Osteocyte (in vitro differentiated cells): Measurements from ENCODE around the gene ACOT7. TPM values are rescaled to one million over a fixed set of nuclear protein-coding genes. Genes with fewer than 3 reads are reported as not detected.

Experiments used
- DNase-seq: peaks from one replicate; pipeline ENCODE4 v3.0.0; 2021; ENCODE audit warnings: mixed read lengths; ENCODE audit not compliant: unreplicated experiment; ENCODE audit errors: extremely low spot score
- H3K27ac Mint-ChIP-seq: one replicate; pipeline ENCODE4 v1.8.0; 2021; ENCODE audit warnings: mild to moderate bottlenecking, mixed read lengths; ENCODE audit not compliant: unreplicated experiment
- H3K27me3 Mint-ChIP-seq: one replicate; pipeline ENCODE4 v1.8.0; 2021; ENCODE audit warnings: mixed read lengths; ENCODE audit not compliant: unreplicated experiment
- H3K36me3 Mint-ChIP-seq: one replicate; pipeline ENCODE4 v1.8.0; 2021; ENCODE audit warnings: mixed read lengths; ENCODE audit not compliant: unreplicated experiment
- H3K4me1 Mint-ChIP-seq: one replicate; pipeline ENCODE4 v1.8.0; 2021; ENCODE audit warnings: mixed read lengths; ENCODE audit not compliant: unreplicated experiment
- H3K4me3 Mint-ChIP-seq: one replicate; pipeline ENCODE4 v1.8.0; 2021; ENCODE audit warnings: mild to moderate bottlenecking, moderate library complexity, mixed read lengths; ENCODE audit not compliant: unreplicated experiment
- H3K9me3 Mint-ChIP-seq: one replicate; pipeline ENCODE4 v1.8.0; 2021; ENCODE audit warnings: mixed read lengths; ENCODE audit not compliant: unreplicated experiment
- total RNA-seq: library from RNA; stranded (reverse); gene quantifications from 2 replicates; pipeline ENCODE4 v1.2.1, GENCODE V29; 2021
- TF ChIP-seq, protein P1 (sequence below): fragments of 200-600 bp; sonication (generic); IDR thresholded peaks from 2 replicates; pipeline ENCODE4 v1.5.0; 2021; ENCODE audit warnings: antibody characterized with exemption, mild to moderate bottlenecking, moderate library complexity

Gene ACOT7
- total RNA-seq, 1 donor from 2014 or later: 21.8 TPM

DNA sequence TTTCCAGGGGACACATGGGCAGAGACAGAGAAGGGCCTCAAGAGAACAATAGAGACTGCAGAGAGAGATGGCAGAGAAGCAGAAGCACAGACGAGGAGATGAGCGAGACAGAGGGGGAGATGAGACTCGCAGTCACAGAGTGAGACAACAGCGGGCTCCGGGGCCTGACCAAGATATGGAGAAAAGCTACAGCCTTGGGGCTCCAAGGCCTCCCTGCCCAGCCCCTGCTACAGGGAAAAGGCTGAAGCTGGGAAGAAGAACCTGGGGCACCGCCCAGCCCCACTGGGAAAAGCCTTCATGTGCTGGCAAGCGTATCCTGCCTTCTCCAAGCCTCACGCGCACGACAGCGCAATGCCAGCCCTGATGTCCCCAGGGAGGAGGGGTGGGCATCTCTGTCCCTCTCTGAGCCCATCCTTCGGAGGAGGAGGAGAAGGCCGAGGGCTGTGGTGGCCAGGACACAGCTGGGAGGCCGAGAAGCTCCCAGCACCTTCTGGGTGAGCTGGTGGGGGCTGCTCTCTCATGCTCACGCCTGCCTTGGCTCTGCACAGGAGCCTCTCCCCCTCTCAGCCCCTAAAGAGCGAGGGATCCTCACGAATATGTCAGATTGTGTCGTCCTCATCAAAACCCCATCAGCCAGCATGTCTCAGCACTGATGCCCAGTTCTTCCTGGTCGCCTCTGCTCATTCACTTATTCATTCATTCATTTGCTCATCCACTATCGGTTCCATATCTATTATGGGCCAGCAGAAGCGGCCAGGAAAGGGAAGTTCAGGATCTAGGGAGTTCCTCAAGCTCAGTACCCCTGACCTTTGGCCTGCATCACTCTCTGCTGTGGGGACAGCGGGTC, 56.6 kb downstream of the ACOT7 start:
- Mint-ChIP-seq H3K4me1 (peaks cover 3% of the 10 kb centered on the region), H3K4me3 (no peak overlapping the region), H3K9me3 (no peaks in the 10 kb centered on the region), H3K36me3 (no peaks in the 10 kb centered on the region), H3K27me3 (no peaks in the 10 kb centered on the region), H3K27ac (no peak overlapping the region)
- TF ChIP-seq, protein P1, sequence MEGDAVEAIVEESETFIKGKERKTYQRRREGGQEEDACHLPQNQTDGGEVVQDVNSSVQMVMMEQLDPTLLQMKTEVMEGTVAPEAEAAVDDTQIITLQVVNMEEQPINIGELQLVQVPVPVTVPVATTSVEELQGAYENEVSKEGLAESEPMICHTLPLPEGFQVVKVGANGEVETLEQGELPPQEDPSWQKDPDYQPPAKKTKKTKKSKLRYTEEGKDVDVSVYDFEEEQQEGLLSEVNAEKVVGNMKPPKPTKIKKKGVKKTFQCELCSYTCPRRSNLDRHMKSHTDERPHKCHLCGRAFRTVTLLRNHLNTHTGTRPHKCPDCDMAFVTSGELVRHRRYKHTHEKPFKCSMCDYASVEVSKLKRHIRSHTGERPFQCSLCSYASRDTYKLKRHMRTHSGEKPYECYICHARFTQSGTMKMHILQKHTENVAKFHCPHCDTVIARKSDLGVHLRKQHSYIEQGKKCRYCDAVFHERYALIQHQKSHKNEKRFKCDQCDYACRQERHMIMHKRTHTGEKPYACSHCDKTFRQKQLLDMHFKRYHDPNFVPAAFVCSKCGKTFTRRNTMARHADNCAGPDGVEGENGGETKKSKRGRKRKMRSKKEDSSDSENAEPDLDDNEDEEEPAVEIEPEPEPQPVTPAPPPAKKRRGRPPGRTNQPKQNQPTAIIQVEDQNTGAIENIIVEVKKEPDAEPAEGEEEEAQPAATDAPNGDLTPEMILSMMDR: no peak
- DNase-seq: no peak

DNA sequence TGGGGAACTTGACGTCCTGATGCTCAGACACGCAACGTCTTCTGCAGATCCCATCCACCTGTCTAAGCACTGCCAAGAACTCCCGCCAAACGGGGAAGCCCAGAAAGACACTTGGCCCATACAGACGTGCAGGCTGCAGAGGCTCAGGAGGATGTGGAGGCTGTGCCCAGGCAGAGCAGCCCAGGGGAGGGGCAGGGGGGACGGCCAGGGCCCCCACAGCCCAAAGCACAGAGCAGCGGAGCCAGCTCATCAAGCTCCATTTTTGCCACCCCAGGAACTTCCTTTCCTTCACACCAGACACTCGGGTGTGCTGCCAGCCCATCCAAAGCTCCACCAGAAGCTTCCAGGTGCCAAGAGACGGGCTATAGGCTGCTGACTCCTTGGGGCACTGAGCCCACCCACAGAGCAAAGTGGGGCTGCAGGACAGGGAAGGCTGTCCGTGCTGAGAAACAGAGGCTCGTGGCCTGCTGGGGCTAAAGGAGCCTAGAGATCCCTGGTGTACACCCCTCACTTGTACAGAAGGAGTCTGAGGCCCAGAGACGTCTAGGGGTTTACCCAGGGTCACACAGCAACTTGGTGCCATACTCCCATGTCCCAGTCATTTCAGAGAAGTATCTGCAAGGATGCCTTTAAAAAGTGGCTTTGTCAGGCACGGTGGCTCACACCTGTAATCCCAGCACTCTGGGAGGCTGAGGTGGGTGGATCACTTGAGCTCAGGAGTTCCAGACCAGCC, 59.1 kb downstream of the ACOT7 start:
- H3K27me3 Mint-ChIP-seq: no peaks in the 10 kb centered on the region
- DNase-seq: no peak
- H3K27ac Mint-ChIP-seq: no peak overlapping the region
- no peaks in the 10 kb centered on the region for H3K4me1 Mint-ChIP-seq
- no peaks in the 10 kb centered on the region for H3K36me3 Mint-ChIP-seq
- TF ChIP-seq, protein P1: no peak
- H3K4me3 Mint-ChIP-seq: no peak overlapping the region
- no peaks in the 10 kb centered on the region for H3K9me3 Mint-ChIP-seq

DNA sequence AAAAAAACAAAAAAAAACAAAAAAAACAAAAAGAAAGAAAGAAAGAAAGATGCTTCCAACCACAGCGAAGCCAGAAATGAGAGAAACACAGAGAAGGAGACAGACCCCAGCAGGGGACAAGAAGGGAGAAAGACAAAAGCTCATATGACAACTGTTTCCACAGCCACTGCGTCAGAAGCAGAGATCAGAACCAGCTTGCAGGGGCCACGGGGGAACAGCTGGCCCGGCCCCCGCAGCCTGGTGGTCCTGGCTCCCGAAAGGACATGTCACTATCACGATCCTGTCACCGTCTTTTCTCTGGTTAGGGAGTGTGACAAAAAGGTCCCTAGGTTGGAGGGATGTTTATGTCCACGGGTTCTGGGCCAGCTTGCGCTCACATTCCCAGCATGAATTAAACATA, 60.7 kb downstream of the ACOT7 start:
- TF ChIP-seq, protein P1: no peak
- Mint-ChIP-seq H3K27ac (no peak overlapping the region), H3K4me1 (no peaks in the 10 kb centered on the region), H3K9me3 (no peaks in the 10 kb centered on the region), H3K4me3 (no peak overlapping the region), H3K36me3 (no peaks in the 10 kb centered on the region), H3K27me3 (no peaks in the 10 kb centered on the region)
- DNase-seq: no peak

DNA sequence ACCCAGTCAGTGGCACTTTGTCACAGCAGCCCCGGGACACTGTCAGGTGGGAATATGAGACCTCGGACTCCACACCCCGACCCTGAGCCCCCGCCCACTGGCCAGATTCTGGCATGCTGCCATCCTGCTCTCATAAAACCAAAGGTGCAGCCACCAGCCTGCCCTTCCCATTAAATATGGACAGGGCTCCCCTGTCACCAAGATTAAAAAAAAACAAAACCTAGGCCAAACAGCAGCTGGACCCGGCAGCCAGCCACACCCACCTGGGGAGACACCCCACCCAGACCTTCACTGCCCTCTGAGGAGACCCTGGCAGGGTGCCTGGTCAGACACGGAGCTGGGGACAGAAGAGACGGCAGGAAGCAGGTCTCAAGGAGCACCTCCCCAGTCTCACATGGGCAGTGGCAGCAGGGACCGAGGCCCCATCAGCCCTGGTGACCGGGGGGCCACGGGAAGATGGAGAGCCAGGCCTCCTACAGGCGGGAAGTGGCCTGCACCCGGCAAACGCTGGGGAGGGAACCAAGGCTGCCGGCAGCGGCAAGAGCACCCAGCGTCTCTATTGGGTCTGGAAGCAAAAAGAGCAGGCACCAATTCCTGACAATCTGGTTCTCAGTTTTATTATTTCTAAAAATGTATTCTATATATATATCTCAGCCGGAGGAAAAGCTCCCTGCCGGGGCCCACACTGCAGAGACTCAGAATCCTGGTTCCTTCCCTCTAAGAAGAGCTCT, 61.9 kb downstream of the ACOT7 start:
- no peaks in the 10 kb centered on the region for H3K4me1 Mint-ChIP-seq
- no peak overlapping the region for H3K27ac Mint-ChIP-seq
- TF ChIP-seq, protein P1: no peak
- DNase-seq: no peak
- no peaks in the 10 kb centered on the region for H3K27me3 Mint-ChIP-seq
- no peaks in the 10 kb centered on the region for H3K36me3 Mint-ChIP-seq
- no peak overlapping the region for H3K4me3 Mint-ChIP-seq
- H3K9me3 Mint-ChIP-seq: no peaks in the 10 kb centered on the region
